ENCODE results near the gene DMPK.

DMPK gene

GRCh38 chr19:45825263-45825605 lies 42.9 kb upstream of the DMPK start:
- in situ Hi-C loops (cut with MboI; ENCODE audit: low pct_unique_long_range_greater_than_20kb, low sequenced_read_pairs, unreplicated experiment): no loop called here
- DNase-seq (ENCODE audit: low spot score): no peak

GRCh38 chr19:45824531-45825262 lies 42.4 kb upstream of the DMPK start:
- no peak for TF ChIP-seq CTCF (IDR thresholded peaks at IDR 0.05; ENCODE audit: extremely low read depth, insufficient read depth, missing control alignments)
- no peak for DNase-seq (ENCODE audit: low spot score)
- in situ Hi-C loops (cut with MboI; ENCODE audit: low pct_unique_long_range_greater_than_20kb, low sequenced_read_pairs, unreplicated experiment): no loop called here

More at GRCh38 chr19:45825263-45825605, 42.9 kb upstream of the DMPK start:
- TF ChIP-seq CTCF (IDR thresholded peaks at IDR 0.05; ENCODE audit: extremely low read depth, insufficient read depth, missing control alignments): no peak

DNA sequence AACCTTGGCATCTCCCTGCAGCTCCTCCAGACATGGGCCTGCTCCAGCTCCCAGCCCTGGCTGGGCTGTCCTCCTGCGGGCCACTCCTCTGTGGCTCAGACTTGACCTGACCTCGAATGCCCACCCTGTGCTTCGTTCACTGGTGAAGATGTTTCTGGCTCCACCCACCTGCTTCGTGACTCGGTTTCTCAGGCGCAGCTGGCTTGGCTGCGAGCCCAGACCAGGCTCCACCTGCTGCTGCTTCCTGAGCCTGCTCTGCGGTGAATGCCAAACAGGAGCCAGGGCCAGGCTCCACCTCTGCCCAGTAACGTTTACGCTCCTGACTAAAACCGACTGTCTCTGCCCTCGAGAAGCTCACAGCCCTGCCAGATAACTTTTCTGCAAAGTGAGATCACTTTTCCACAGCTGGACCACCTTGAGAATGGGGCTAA lies 41.8 kb upstream of the DMPK start:
- DNase-seq (ENCODE audit: low spot score): no peak
- no peak for TF ChIP-seq CTCF (IDR thresholded peaks at IDR 0.05; ENCODE audit: extremely low read depth, insufficient read depth, missing control alignments)
- in situ Hi-C loops (cut with MboI; ENCODE audit: low pct_unique_long_range_greater_than_20kb, low sequenced_read_pairs, unreplicated experiment): no loop called here

GRCh38 chr19:45823182-45823581 lies 40.9 kb upstream of the DMPK start:
- in situ Hi-C loops (cut with MboI; ENCODE audit: low pct_unique_long_range_greater_than_20kb, low sequenced_read_pairs, unreplicated experiment): no loop called here
- no peak for TF ChIP-seq CTCF (IDR thresholded peaks at IDR 0.05; ENCODE audit: extremely low read depth, insufficient read depth, missing control alignments)
- no peak for DNase-seq (ENCODE audit: low spot score)

DNA sequence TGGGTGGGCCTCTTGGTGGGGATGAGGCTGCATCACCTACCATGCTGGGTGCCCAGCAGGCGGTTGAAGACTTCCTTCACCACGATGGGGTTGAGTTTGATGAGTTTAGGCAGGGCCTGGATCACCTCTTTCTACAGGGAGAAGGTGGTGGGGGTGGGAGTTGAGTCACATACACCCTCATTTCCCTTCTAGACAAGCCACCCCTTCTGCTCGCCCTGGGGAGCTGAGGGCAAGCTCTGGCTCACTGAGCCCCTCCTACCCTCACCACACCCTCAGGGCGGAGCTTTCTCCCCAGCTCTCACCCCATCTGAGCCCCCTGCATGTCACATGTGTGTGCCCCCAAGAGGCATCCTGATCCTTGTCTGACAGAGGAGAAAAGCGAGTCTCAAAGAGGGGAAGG lies 40.4 kb upstream of the DMPK start:
- DNase-seq (ENCODE audit: low spot score): no peak
- in situ Hi-C loops (cut with MboI; ENCODE audit: low pct_unique_long_range_greater_than_20kb, low sequenced_read_pairs, unreplicated experiment): no loop called here
- no peak for TF ChIP-seq CTCF (IDR thresholded peaks at IDR 0.05; ENCODE audit: extremely low read depth, insufficient read depth, missing control alignments)

GRCh38 chr19:45821570-45821969 lies 39.3 kb upstream of the DMPK start:
- in situ Hi-C loops (cut with MboI; ENCODE audit: low pct_unique_long_range_greater_than_20kb, low sequenced_read_pairs, unreplicated experiment): no loop called here
- TF ChIP-seq CTCF (IDR thresholded peaks at IDR 0.05; ENCODE audit: extremely low read depth, insufficient read depth, missing control alignments): no peak
- no peak for DNase-seq (ENCODE audit: low spot score)
